ENCODE results near the gene RDH5.

The RDH5 gene

DNA sequence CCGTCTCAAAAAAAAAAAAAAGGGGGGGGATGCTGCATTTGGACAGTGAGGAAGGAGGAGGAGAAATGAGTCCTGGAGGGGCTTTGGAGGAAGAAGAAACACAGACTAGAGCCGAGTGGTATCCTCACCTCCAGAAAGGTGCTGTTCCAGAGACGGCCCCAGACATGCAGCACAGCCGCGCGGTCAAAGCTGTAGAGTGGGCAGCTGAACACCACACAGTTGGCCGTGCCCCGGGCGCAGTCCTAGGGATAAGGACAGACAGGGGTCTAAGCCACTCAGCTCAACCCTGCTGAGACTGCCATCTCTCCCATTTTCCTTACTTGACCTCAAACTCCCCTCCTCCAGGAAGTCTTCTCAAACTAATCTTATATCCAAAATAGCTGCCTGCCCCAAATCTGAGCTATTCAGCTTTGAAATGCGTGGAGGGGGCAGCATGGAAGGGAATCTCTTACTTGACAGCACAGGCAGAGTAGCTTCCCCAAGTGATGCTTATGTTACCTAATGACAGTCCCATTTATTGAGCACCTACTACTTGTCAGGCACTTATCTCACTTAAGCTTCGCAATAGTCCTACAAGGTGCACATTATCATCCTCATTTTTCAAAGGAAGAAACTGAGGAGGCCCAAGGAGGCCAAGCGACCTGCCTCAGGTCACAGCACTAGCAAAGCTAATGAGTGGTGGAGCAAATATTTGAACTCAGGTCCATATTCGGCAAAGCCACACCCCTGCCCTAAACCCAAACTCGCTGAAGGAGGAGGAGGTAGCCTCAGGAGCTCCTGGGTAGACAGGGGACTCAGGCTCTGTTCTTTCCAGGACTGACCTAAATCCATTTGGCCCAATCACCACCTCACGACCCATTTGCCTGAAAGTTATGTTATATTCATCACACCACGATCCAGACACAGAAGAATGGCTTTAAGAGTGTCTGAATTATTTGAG lies 31.2 kb upstream of the RDH5 start:
- no peak for DNase-seq (ENCODE audit: low spot score in 2 of 2)
- H3K36me3 ChIP-seq (replicated peaks), result no peaks in the 10 kb centered on the region
- in situ Hi-C loops (cut with MboI; ENCODE audit: low sequenced_read_pairs), result no loop called here
- H3K27me3 ChIP-seq (ENCODE audit: low read depth), result no peaks in the 10 kb centered on the region
- no peaks in the 10 kb centered on the region for H3K4me1 ChIP-seq
- no peaks in the 10 kb centered on the region for H3K9me3 ChIP-seq
- no peak overlapping the region for H3K4me3 ChIP-seq

DNA sequence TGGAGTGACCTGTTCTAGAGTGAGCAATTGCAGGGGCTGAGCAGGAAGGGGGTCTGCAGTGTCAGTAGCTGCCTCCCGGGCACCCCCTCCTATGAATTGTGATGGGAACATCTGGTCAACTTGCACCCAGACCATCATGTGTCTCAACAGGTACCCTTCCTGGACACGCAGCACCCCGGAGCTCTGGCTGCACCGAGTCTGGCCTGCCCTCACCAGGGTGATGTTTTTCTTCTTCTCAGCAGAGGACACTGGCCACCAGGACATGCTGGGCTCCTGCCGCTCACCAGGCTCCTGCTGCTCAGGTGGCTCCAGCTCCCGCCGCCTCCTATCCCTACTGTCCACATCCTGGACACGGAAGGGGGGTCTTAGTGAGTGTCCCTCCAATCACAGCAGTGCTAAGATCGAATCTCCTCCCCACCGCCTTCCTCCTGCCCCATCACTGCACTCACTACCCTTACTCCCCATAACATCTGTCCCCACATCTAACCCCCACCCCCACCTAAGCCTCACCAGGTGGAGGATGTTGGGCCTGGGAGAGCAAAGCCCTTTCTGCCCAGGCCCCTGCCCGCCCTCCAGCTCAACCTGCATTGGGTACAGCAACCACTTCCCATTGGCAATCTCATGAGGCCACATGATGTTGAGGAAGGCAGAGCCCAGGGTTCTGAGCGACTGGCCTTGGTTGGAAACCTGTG lies 27.4 kb upstream of the RDH5 start:
- no peaks in the 10 kb centered on the region for H3K36me3 ChIP-seq (replicated peaks)
- in situ Hi-C loops (cut with MboI; ENCODE audit: low sequenced_read_pairs), result no loop called here
- H3K27me3 ChIP-seq (ENCODE audit: low read depth), result no peaks in the 10 kb centered on the region
- H3K4me3 ChIP-seq, result no peak overlapping the region
- no peak for DNase-seq (ENCODE audit: low spot score in 2 of 2)
- no peaks in the 10 kb centered on the region for H3K9me3 ChIP-seq
- no peaks in the 10 kb centered on the region for H3K4me1 ChIP-seq

- in situ Hi-C loops (cut with MboI; ENCODE audit: low sequenced_read_pairs), result no loop called here
- H3K27me3 ChIP-seq (ENCODE audit: low read depth), result no peaks in the 10 kb centered on the region
These were observed 26.6 kb upstream of the RDH5 start for GRCh38 chr12:55693323-55694187.

DNA sequence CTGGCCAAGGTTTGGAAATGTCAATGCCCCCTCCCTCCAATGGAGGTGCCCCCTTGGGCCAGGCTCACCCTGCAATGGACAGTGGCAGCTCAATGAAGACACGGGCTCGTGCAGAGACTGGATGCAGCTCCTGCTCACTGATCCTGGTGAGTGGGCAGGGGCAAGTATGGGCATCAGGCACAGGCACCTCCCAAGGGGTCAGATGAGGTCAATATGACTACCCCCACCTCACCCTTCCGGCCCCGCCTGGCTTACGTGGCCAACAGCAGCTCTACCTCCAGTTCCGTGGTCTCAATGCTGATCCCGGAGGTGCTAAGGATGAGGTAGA lies 26.0 kb upstream of the RDH5 start:
- H3K27me3 ChIP-seq (ENCODE audit: low read depth), result no peaks in the 10 kb centered on the region
- no peaks in the 10 kb centered on the region for H3K9me3 ChIP-seq
- H3K4me1 ChIP-seq, result no peaks in the 10 kb centered on the region
- in situ Hi-C loops (cut with MboI; ENCODE audit: low sequenced_read_pairs), result no loop called here
- no peaks in the 10 kb centered on the region for H3K36me3 ChIP-seq (replicated peaks)
- no peak overlapping the region for H3K4me3 ChIP-seq
- DNase-seq (ENCODE audit: low spot score in 2 of 2), result no peak

More at GRCh38 chr12:55693323-55694187, 26.6 kb upstream of the RDH5 start:
- no peak for DNase-seq (ENCODE audit: low spot score in 2 of 2)
- H3K4me3 ChIP-seq, result no peak overlapping the region
- no peaks in the 10 kb centered on the region for H3K9me3 ChIP-seq
- H3K4me1 ChIP-seq, result no peaks in the 10 kb centered on the region
- no peaks in the 10 kb centered on the region for H3K36me3 ChIP-seq (replicated peaks)

GRCh38 chr12:55694651-55695050 lies 25.5 kb upstream of the RDH5 start:
- in situ Hi-C loops (cut with MboI; ENCODE audit: low sequenced_read_pairs), result no loop called here
- no peak for DNase-seq (ENCODE audit: low spot score in 2 of 2)
- Histone ChIP-seq H3K36me3 (replicated peaks) (no peaks in the 10 kb centered on the region), H3K9me3 (no peaks in the 10 kb centered on the region), H3K4me3 (no peak overlapping the region), H3K4me1 (no peaks in the 10 kb centered on the region), H3K27me3 (ENCODE audit: low read depth) (no peaks in the 10 kb centered on the region)

GRCh38 chr12:55695349-55695748 lies 24.8 kb upstream of the RDH5 start:
- no peak overlapping the region for H3K4me3 ChIP-seq
- in situ Hi-C loops (cut with MboI; ENCODE audit: low sequenced_read_pairs), result no loop called here
- no peak for DNase-seq (ENCODE audit: low spot score in 2 of 2)
- H3K27me3 ChIP-seq (ENCODE audit: low read depth), result no peaks in the 10 kb centered on the region
- no peaks in the 10 kb centered on the region for H3K9me3 ChIP-seq
- no peaks in the 10 kb centered on the region for H3K36me3 ChIP-seq (replicated peaks)
- no peaks in the 10 kb centered on the region for H3K4me1 ChIP-seq

GRCh38 chr12:55696141-55696540 lies 24.1 kb upstream of the RDH5 start:
- no peaks in the 10 kb centered on the region for H3K27me3 ChIP-seq (ENCODE audit: low read depth)
- no peak for DNase-seq (ENCODE audit: low spot score in 2 of 2)
- no peaks in the 10 kb centered on the region for H3K36me3 ChIP-seq (replicated peaks)
- in situ Hi-C loops (cut with MboI; ENCODE audit: low sequenced_read_pairs), result no loop called here
- no peaks in the 10 kb centered on the region for H3K9me3 ChIP-seq
- no peak overlapping the region for H3K4me3 ChIP-seq
- no peaks in the 10 kb centered on the region for H3K4me1 ChIP-seq

GRCh38 chr12:55696796-55697462 lies 23.3 kb upstream of the RDH5 start:
- H3K27me3 ChIP-seq (ENCODE audit: low read depth), result no peaks in the 10 kb centered on the region
- in situ Hi-C loops (cut with MboI; ENCODE audit: low sequenced_read_pairs), result no loop called here
- H3K36me3 ChIP-seq (replicated peaks), result no peaks in the 10 kb centered on the region
- no peaks in the 10 kb centered on the region for H3K4me1 ChIP-seq
- DNase-seq (ENCODE audit: low spot score in 2 of 2), result no peak
- H3K9me3 ChIP-seq, result no peaks in the 10 kb centered on the region
- no peak overlapping the region for H3K4me3 ChIP-seq

DNA sequence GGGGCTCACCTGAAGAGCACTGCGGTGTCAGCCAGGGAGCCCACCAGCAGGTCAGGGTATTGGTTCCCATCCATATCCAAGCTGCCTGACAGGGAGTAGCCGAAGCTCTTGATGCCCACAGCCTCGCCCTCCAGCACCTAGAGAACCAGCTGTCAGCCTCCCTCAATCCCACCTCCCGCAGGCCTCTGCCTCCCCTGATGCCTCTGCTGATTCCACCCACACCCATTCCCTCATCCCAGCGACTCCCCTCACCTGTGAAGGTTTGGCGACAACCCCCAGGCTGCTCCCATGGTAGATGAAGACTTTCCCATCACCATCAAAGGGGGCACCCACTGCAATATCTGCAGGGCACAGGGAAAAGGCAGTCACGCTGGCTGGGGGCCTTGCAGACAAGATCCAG lies 22.5 kb upstream of the RDH5 start:
- in situ Hi-C loops (cut with MboI; ENCODE audit: low sequenced_read_pairs), result no loop called here
- Histone ChIP-seq H3K9me3 (no peaks in the 10 kb centered on the region), H3K36me3 (replicated peaks) (no peaks in the 10 kb centered on the region), H3K4me1 (no peaks in the 10 kb centered on the region), H3K27me3 (ENCODE audit: low read depth) (no peaks in the 10 kb centered on the region), H3K4me3 (no peak overlapping the region)
- no peak for DNase-seq (ENCODE audit: low spot score in 2 of 2)

GRCh38 chr12:55698241-55698955 lies 21.8 kb upstream of the RDH5 start:
- no peaks in the 10 kb centered on the region for H3K9me3 ChIP-seq
- in situ Hi-C loops (cut with MboI; ENCODE audit: low sequenced_read_pairs), result no loop called here
- H3K27me3 ChIP-seq (ENCODE audit: low read depth), result no peaks in the 10 kb centered on the region
- no peaks in the 10 kb centered on the region for H3K36me3 ChIP-seq (replicated peaks)
- DNase-seq (ENCODE audit: low spot score in 2 of 2), result no peak
- H3K4me1 ChIP-seq, result no peaks in the 10 kb centered on the region
- H3K4me3 ChIP-seq, result no peak overlapping the region

DNA sequence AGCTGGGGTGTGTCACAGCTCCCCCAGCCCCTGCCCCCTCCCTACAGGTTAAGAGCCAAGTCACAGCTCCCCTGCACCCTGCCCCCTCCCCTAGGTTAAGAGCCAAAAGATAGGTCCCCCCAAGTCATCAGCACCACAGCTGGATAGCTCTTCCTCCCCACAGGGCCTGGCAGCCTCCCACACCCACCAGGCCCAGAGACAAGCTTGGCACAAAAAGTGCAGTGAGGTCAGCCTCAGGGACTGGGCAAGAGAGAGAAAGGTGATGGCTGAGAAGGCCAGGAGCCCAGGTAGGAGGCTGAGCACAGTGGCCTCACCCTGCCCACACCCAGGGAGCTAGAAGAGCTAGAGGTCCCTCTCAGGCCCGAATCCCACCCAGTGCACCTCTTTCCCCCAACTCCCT lies 21.2 kb upstream of the RDH5 start:
- no peaks in the 10 kb centered on the region for H3K27me3 ChIP-seq (ENCODE audit: low read depth)
- H3K9me3 ChIP-seq, result no peaks in the 10 kb centered on the region
- H3K4me1 ChIP-seq, result no peaks in the 10 kb centered on the region
- no peaks in the 10 kb centered on the region for H3K36me3 ChIP-seq (replicated peaks)
- in situ Hi-C loops (cut with MboI; ENCODE audit: low sequenced_read_pairs), result no loop called here
- DNase-seq (ENCODE audit: low spot score in 2 of 2), result no peak
- no peak overlapping the region for H3K4me3 ChIP-seq

- Histone ChIP-seq H3K9me3 (no peaks in the 10 kb centered on the region), H3K4me3 (no peak overlapping the region), H3K27me3 (ENCODE audit: low read depth) (no peaks in the 10 kb centered on the region), H3K36me3 (replicated peaks) (no peaks in the 10 kb centered on the region), H3K4me1 (no peaks in the 10 kb centered on the region)
- in situ Hi-C loops (cut with MboI; ENCODE audit: low sequenced_read_pairs), result no loop called here
- DNase-seq (ENCODE audit: low spot score in 2 of 2), result no peak
These were observed 20.6 kb upstream of the RDH5 start for GRCh38 chr12:55699471-55700055.

Measured in HAP-1 (cell line).